Sciatic nerve (tissue), 2 donors: ENCODE measurements around the gene HOXD9. TPM values are rescaled to one million over a fixed set of nuclear protein-coding genes. Genes with fewer than 3 reads are reported as not detected.

ENCODE experiments used
- ATAC-seq: fragments of 200-7000 bp; cut with Tn5 transposase; one replicate; pipeline ENCODE4 v1.9.1; 2020; ENCODE audit warnings: mild to moderate bottlenecking, moderate library complexity
- DNase-seq: peaks from one replicate; pipeline ENCODE4 v3.0.0-alpha.2; 2020; ENCODE audit warnings: low spot score
- intact Hi-C: fragments of 100-400 bp; cut with DNase I; formaldehyde crosslinking; loops from one replicate; pipeline ENCODE4 v1.14.2; 2022
- total RNA-seq: library from RNA; stranded (reverse); fragmentation: NEBNext Ultra II Directional; extraction: Animal tissue kit (Norgen Biotek cat#: 25700); gene quantifications from one replicate; pipeline ENCODE4 v1.2.1, GENCODE V29; 2021
- donor health status: DM: no; HTN: no; CAD: no.
- donor health status: DM: no; HTN: no; CAD: no.

The HOXD9 gene
- total RNA-seq, 1 donor from 2014 or later, result 4.9 TPM

- no peak for ATAC-seq
- DNase-seq, result no peak
- intact Hi-C loops, result no loop called here
Observed at GRCh38 chr2:176145085-176145969, 22.8 kb downstream of the HOXD9 start.

GRCh38 chr2:176146101-176146500 is 23.6 kb downstream of the HOXD9 start:
- no peak for DNase-seq
- intact Hi-C loops, result no loop called here
- ATAC-seq, result no peak

- intact Hi-C loops, result no loop called here
- no peak for ATAC-seq
Observed at GRCh38 chr2:176146645-176147044, 24.1 kb downstream of the HOXD9 start.

GRCh38 chr2:176147210-176147799 is 24.8 kb downstream of the HOXD9 start:
- DNase-seq (no peak), ATAC-seq (no peak)
- intact Hi-C loops, result no loop called here

More at GRCh38 chr2:176146645-176147044, 24.1 kb downstream of the HOXD9 start:
- DNase-seq, result no peak

GRCh38 chr2:176147800-176148496 is 25.4 kb downstream of the HOXD9 start:
- no peak for ATAC-seq
- intact Hi-C loops, result no loop called here
- DNase-seq, result no peak

GRCh38 chr2:176148751-176149421 is 26.4 kb downstream of the HOXD9 start:
- intact Hi-C loops, result no loop called here
- DNase-seq (no peak), ATAC-seq (no peak)

GRCh38 chr2:176149481-176149938 is 27.0 kb downstream of the HOXD9 start:
- no peak for DNase-seq
- intact Hi-C loops, result no loop called here
- no peak for ATAC-seq

GRCh38 chr2:176149939-176150583 is 27.5 kb downstream of the HOXD9 start:
- ATAC-seq (no peak), DNase-seq (no peak)
- intact Hi-C loops, result no loop called here

- DNase-seq (no peak), ATAC-seq (no peak)
- intact Hi-C loops, result no loop called here
Observed at GRCh38 chr2:176150584-176151441, 28.3 kb downstream of the HOXD9 start.

- DNase-seq, result no peak
- intact Hi-C loops, result no loop called here
- ATAC-seq, result no peak
Observed at GRCh38 chr2:176151442-176152287, 29.1 kb downstream of the HOXD9 start, which contains the start of gene HOXD4. TSS of gene HOXD4 (plus strand) at chr2:176151550. CDS start at chr2:176151634, 84 bp downstream.

GRCh38 chr2:176152350-176153181 is 30.0 kb downstream of the HOXD9 start:
- ATAC-seq, result no peak
- DNase-seq, result no peak
- intact Hi-C loops, result no loop called here

- DNase-seq, result no peak
- intact Hi-C loops, result no loop called here
- ATAC-seq, result no peak
Observed at GRCh38 chr2:176154576-176155252, 32.2 kb downstream of the HOXD9 start.

- no peak for DNase-seq
- no peak for ATAC-seq
- intact Hi-C loops, result no loop called here
Observed at GRCh38 chr2:176155356-176156044, 33.0 kb downstream of the HOXD9 start.

GRCh38 chr2:176156301-176156806 is 33.8 kb downstream of the HOXD9 start:
- intact Hi-C loops, result no loop called here
- DNase-seq (no peak), ATAC-seq (no peak)
